Measurements from ENCODE around the gene PHF14. TPM values are rescaled to one million over a fixed set of nuclear protein-coding genes. Genes with fewer than 3 reads are reported as not detected.

Gene PHF14
- polyA plus RNA-seq, 4 donors, result 18.6 to 27.9 (median 25.1) TPM

DNA sequence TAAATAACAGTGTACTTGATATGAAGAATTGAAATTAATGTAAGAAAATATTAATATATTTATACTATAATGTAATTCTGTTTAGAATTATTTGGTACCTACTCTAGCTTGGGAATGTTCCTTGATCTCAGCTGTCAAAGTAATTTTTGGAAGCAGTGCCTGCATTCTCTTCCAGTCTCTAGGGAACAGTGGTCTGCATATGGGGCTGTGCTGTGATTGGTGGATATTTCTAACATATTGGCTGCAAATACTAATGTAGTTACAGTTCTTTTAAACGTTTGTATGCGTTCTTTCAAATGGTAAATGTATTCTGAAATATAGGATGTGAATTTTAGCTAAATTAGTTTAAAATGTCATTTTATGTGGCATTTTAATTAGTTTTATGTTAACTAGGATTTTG is 87.2 kb downstream of the PHF14 start:
- 69 to 90% (median 72%) methylated on average over 2 of the region's 2 CpGs for WGBS, 3 donors
- no peaks in the 10 kb centered on the region for H3K27me3 ChIP-seq (ENCODE audit: control insufficient read depth in 3 of 3, insufficient read depth in 3 of 3, low read length in 3 of 3)

DNA sequence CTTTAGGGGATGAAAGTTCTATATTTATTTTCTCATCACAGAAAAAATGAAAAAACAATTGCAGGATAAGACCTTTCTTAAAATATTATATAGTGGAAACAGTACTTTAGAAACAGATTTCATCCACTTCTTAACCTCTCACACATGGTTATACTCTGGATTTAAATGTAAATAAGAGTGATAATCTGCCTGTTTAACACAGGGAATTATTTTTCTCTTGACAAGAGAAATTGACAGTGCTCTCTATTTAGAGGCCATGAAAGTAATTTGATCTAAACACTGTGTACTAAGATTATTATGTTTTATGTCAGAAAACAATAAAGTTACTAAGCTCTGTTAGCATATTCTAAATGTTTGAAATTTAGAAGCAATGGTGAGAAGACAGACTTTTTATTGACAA is 88.4 kb downstream of the PHF14 start:
- Histone ChIP-seq H3K4me1 (ENCODE audit: control insufficient read depth in 3 of 3, insufficient read depth in 2 of 3, low read depth in 1 of 3, low read length in 2 of 3) (no peaks in the 10 kb centered on the region), H3K4me3 (ENCODE audit: low read depth in 1 of 3, low read length in 3 of 3) (no peak overlapping the region), H3K27me3 (ENCODE audit: control insufficient read depth in 3 of 3, insufficient read depth in 3 of 3, low read length in 3 of 3) (no peaks in the 10 kb centered on the region), H3K36me3 (ENCODE audit: control insufficient read depth in 3 of 3, insufficient read depth in 2 of 3, low read depth in 1 of 3, low read length in 3 of 3) (peaks cover 0 to 8% (median 2%) of the 10 kb centered on the region in 3 donors), H3K9me3 (ENCODE audit: control insufficient read depth in 2 of 2, insufficient read depth in 1 of 2, low read depth in 1 of 2, low read length in 1 of 2) (no peaks in the 10 kb centered on the region), H3K27ac (ENCODE audit: low read depth in 1 of 3, low read length in 2 of 3) (no peak overlapping the region)
- DNase-seq (no peak), FAIRE-seq (no peak)

More for the DNA sequence above, 87.2 kb downstream of the PHF14 start:
- no peaks in the 10 kb centered on the region for H3K4me1 ChIP-seq (ENCODE audit: control insufficient read depth in 3 of 3, insufficient read depth in 2 of 3, low read depth in 1 of 3, low read length in 2 of 3)
- H3K27ac ChIP-seq (ENCODE audit: low read depth in 1 of 3, low read length in 2 of 3), result no peak overlapping the region
- no peaks in the 10 kb centered on the region for H3K9me3 ChIP-seq (ENCODE audit: control insufficient read depth in 2 of 2, insufficient read depth in 1 of 2, low read depth in 1 of 2, low read length in 1 of 2)
- H3K36me3 ChIP-seq (ENCODE audit: control insufficient read depth in 3 of 3, insufficient read depth in 2 of 3, low read depth in 1 of 3, low read length in 3 of 3), result peaks cover 0 to 6% (median 2%) of the 10 kb centered on the region in 3 donors
- FAIRE-seq, result no peak
- no peak overlapping the region for H3K4me3 ChIP-seq (ENCODE audit: low read depth in 1 of 3, low read length in 3 of 3)
- DNase-seq, result no peak

DNA sequence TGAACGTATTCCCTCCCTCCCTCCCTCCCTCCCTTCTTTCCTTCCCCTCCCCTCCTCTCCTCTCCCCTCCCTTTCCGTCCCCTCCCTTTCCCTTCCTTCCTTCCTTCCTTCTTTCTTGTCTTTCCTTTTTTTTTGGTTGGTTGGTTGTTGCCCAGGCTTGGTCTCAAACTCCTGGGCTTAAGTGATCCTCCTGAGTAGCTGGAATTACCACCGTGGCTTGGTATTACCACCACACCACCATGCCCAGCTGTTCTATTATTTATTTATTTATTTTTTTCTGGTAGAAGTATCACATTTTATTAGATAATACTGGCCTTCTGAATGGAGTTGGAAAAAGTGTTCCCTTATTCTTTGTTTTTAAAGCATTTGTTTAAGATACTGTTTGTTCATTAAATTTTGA is 95.9 kb downstream of the PHF14 start:
- 79 to 95% (median 89%) methylated on average over 3 of the region's 3 CpGs for WGBS, 3 donors
- Histone ChIP-seq H3K36me3 (ENCODE audit: control insufficient read depth in 3 of 3, insufficient read depth in 2 of 3, low read depth in 1 of 3, low read length in 3 of 3) (peaks cover 0 to 8% (median 0%) of the 10 kb centered on the region in 3 donors), H3K27ac (ENCODE audit: low read depth in 1 of 3, low read length in 2 of 3) (no peak overlapping the region), H3K27me3 (ENCODE audit: control insufficient read depth in 3 of 3, insufficient read depth in 3 of 3, low read length in 3 of 3) (no peaks in the 10 kb centered on the region), H3K4me1 (ENCODE audit: control insufficient read depth in 3 of 3, insufficient read depth in 2 of 3, low read depth in 1 of 3, low read length in 2 of 3) (no peaks in the 10 kb centered on the region), H3K9me3 (ENCODE audit: control insufficient read depth in 2 of 2, insufficient read depth in 1 of 2, low read depth in 1 of 2, low read length in 1 of 2) (no peaks in the 10 kb centered on the region), H3K4me3 (ENCODE audit: low read depth in 1 of 3, low read length in 3 of 3) (no peak overlapping the region)
- DNase-seq (no peak), FAIRE-seq (no peak)

DNA sequence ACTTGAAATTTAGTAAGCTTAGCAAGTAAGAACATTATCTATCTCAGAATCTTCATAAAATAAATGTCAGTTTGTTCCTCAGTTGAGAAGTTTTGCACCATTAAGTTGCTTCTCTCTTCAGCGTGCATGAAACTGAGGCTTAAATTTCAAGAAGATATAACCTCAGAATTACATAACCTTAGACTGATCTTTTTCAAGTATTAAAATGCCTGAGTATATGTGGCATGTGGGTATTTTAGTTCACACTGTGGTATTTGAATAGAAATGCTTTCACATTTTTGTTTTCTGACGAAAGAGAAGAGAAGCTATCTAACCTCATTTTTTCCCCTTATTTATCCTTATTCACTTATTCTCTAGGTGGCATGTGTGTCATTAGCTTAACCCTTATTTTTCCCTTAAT is 104.1 kb downstream of the PHF14 start:
- Histone ChIP-seq H3K4me1 (ENCODE audit: control insufficient read depth in 3 of 3, insufficient read depth in 2 of 3, low read depth in 1 of 3, low read length in 2 of 3) (no peaks in the 10 kb centered on the region), H3K36me3 (ENCODE audit: control insufficient read depth in 3 of 3, insufficient read depth in 2 of 3, low read depth in 1 of 3, low read length in 3 of 3) (peaks cover 0 to 10% (median 0%) of the 10 kb centered on the region in 3 donors), H3K4me3 (ENCODE audit: low read depth in 1 of 3, low read length in 3 of 3) (no peak overlapping the region), H3K27ac (ENCODE audit: low read depth in 1 of 3, low read length in 2 of 3) (no peak overlapping the region), H3K27me3 (ENCODE audit: control insufficient read depth in 3 of 3, insufficient read depth in 3 of 3, low read length in 3 of 3) (no peaks in the 10 kb centered on the region), H3K9me3 (ENCODE audit: control insufficient read depth in 2 of 2, insufficient read depth in 1 of 2, low read depth in 1 of 2, low read length in 1 of 2) (peaks cover 0 to 2% of the 10 kb centered on the region in 2 donors)
- DNase-seq (no peak), FAIRE-seq (no peak)
- 91 to 92% (median 91%) methylated on average over 2 of the region's 2 CpGs for WGBS, 3 donors

DNA sequence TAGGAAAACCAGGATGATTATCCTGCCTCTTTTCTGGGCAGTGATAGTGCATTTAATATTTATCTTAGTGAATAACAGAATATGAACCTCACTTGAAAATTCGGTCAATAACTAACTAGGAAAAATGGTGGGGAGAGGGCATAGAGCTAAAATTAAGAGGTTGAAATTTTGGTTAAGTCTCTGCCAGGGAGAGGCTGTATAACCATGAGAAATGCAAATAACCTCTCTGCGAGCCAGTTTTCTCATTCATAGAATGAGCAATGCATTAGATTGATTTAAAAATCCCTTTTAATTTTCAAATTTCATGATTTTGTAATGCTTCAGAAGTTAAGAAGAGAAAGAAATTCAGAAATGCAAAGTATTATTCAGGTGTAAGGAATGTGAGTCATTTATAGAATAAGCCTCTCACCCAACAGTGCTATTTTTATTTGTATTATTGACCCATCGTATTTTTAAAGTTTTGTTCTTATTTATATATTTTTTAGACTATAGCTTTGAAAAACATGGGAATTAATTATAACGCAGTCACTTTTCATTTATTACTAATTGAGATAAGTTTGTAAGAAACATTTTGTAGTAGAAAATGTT is 104.7 kb downstream of the PHF14 start:
- no peak for FAIRE-seq
- no peak overlapping the region for H3K4me3 ChIP-seq (ENCODE audit: low read depth in 1 of 3, low read length in 3 of 3)
- 91 to 93% (median 92%) methylated on average over 4 of the region's 4 CpGs for whole genome bisulfite sequencing, 3 donors

DNA sequence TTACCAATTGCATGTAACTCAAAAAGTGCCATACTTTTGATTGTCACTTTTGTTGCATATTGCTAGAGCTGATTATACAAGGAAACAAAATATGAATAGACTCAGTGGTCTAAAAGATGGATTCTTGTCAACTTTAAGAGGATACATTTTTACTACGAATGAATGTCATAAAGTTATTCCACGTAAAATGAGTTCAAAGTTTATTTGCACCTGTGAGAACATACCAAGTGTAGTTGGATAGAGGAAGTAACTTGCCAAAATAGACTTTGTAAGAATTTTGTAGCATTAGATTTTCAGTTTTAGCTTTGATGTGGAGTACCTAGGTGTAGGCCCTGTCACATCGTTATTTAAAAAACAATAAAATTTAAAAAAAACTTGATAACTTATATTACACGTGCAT is 106.2 kb downstream of the PHF14 start:
- H3K4me1 ChIP-seq (ENCODE audit: control insufficient read depth in 3 of 3, insufficient read depth in 2 of 3, low read depth in 1 of 3, low read length in 2 of 3), result no peaks in the 10 kb centered on the region
- H3K27ac ChIP-seq (ENCODE audit: low read depth in 1 of 3, low read length in 2 of 3), result no peak overlapping the region
- DNase-seq (peak; percentile 36 to 46), FAIRE-seq (peak; percentile 61)
- H3K4me3 ChIP-seq (ENCODE audit: low read depth in 1 of 3, low read length in 3 of 3), result no peak overlapping the region
- peaks cover 0 to 12% of the 10 kb centered on the region in 2 donors for H3K9me3 ChIP-seq (ENCODE audit: control insufficient read depth in 2 of 2, insufficient read depth in 1 of 2, low read depth in 1 of 2, low read length in 1 of 2)
- no peaks in the 10 kb centered on the region for H3K27me3 ChIP-seq (ENCODE audit: control insufficient read depth in 3 of 3, insufficient read depth in 3 of 3, low read length in 3 of 3)
- H3K36me3 ChIP-seq (ENCODE audit: control insufficient read depth in 3 of 3, insufficient read depth in 2 of 3, low read depth in 1 of 3, low read length in 3 of 3), result peaks cover 0 to 11% (median 0%) of the 10 kb centered on the region in 3 donors
- 24 to 73% (median 60%) methylated on average over 4 of the region's 4 CpGs for WGBS, 3 donors

More for the DNA sequence above, 104.7 kb downstream of the PHF14 start:
- H3K27me3 ChIP-seq (ENCODE audit: control insufficient read depth in 3 of 3, insufficient read depth in 3 of 3, low read length in 3 of 3), result no peaks in the 10 kb centered on the region
- no peaks in the 10 kb centered on the region for H3K4me1 ChIP-seq (ENCODE audit: control insufficient read depth in 3 of 3, insufficient read depth in 2 of 3, low read depth in 1 of 3, low read length in 2 of 3)
- H3K9me3 ChIP-seq (ENCODE audit: control insufficient read depth in 2 of 2, insufficient read depth in 1 of 2, low read depth in 1 of 2, low read length in 1 of 2), result peaks cover 0 to 7% of the 10 kb centered on the region in 2 donors
- DNase-seq, result no peak
- H3K27ac ChIP-seq (ENCODE audit: low read depth in 1 of 3, low read length in 2 of 3), result no peak overlapping the region
- peaks cover 0 to 13% (median 0%) of the 10 kb centered on the region in 3 donors for H3K36me3 ChIP-seq (ENCODE audit: control insufficient read depth in 3 of 3, insufficient read depth in 2 of 3, low read depth in 1 of 3, low read length in 3 of 3)

DNA sequence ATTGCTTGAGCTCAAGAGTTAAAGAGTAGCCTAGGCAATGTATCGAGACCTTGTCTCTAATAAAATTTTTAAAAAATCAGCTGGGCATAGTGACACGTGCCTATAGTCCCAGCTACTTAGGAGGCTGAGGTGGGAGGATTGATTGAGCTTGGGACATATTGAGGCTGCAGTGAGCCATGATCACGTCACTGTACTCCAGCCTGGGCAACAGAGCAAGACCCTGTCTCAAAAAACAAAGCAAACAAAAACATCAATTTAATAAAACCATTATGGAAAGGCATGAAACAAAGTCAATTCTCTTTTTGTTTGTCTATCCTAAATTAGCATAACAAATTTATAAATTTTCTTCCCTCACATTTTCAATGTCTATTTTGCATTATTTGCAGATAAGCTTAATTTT is 108.4 kb downstream of the PHF14 start:
- H3K36me3 ChIP-seq (ENCODE audit: control insufficient read depth in 3 of 3, insufficient read depth in 2 of 3, low read depth in 1 of 3, low read length in 3 of 3), result peaks cover 0 to 7% (median 0%) of the 10 kb centered on the region in 3 donors
- no peak overlapping the region for H3K27ac ChIP-seq (ENCODE audit: low read depth in 1 of 3, low read length in 2 of 3)
- DNase-seq, result no peak
- no peak for FAIRE-seq
- WGBS, 3 donors, result 97 to 99% (median 98%) methylated on average over 3 of the region's 3 CpGs
- no peaks in the 10 kb centered on the region for H3K27me3 ChIP-seq (ENCODE audit: control insufficient read depth in 3 of 3, insufficient read depth in 3 of 3, low read length in 3 of 3)
- H3K4me1 ChIP-seq (ENCODE audit: control insufficient read depth in 3 of 3, insufficient read depth in 2 of 3, low read depth in 1 of 3, low read length in 2 of 3), result no peaks in the 10 kb centered on the region
- peaks cover 0 to 12% of the 10 kb centered on the region in 2 donors for H3K9me3 ChIP-seq (ENCODE audit: control insufficient read depth in 2 of 2, insufficient read depth in 1 of 2, low read depth in 1 of 2, low read length in 1 of 2)
- H3K4me3 ChIP-seq (ENCODE audit: low read depth in 1 of 3, low read length in 3 of 3), result no peak overlapping the region

DNA sequence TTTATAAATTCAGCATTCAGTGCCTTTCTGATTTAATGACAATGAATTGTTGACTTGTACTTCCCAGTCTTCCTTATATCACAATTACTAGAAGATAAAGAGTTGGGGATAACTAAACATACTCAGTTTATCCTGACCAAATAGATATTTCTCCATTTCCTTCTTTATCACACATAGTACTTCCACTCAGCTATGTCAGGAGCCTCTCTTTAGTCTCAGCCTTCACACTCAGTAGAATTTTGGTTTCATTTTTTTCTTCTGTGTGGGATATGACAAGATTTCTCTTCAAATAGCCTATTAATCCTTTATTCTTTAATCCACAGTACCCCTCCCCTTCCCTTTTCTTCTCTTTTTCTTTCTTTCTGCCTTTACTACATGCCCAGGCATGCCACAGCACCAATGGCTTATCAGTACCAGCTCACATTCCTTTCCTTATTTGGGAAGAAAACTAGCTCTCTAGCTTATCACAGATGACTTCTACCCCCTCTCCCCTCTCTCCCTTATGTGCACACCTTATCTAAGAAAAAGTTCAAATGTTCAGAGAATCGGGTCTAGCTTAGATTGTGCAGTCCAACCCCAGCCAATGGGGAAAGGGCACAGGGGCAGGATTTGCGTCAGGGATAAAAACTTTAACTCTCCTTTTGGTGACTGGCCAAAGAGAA is 109.0 kb downstream of the PHF14 start:
- H3K4me3 ChIP-seq (ENCODE audit: low read depth in 1 of 3, low read length in 3 of 3), result no peak overlapping the region
- no peak for FAIRE-seq
- DNase-seq, result no peak
- H3K27ac ChIP-seq (ENCODE audit: low read depth in 1 of 3, low read length in 2 of 3), result no peak overlapping the region
- no peaks in the 10 kb centered on the region for H3K27me3 ChIP-seq (ENCODE audit: control insufficient read depth in 3 of 3, insufficient read depth in 3 of 3, low read length in 3 of 3)
- peaks cover 0 to 12% of the 10 kb centered on the region in 2 donors for H3K9me3 ChIP-seq (ENCODE audit: control insufficient read depth in 2 of 2, insufficient read depth in 1 of 2, low read depth in 1 of 2, low read length in 1 of 2)
- H3K36me3 ChIP-seq (ENCODE audit: control insufficient read depth in 3 of 3, insufficient read depth in 2 of 3, low read depth in 1 of 3, low read length in 3 of 3), result peaks cover 0 to 7% (median 0%) of the 10 kb centered on the region in 3 donors
- WGBS, 3 donors, result 60 to 78% (median 70%) methylated on average over 2 of the region's 2 CpGs
- no peaks in the 10 kb centered on the region for H3K4me1 ChIP-seq (ENCODE audit: control insufficient read depth in 3 of 3, insufficient read depth in 2 of 3, low read depth in 1 of 3, low read length in 2 of 3)

Data from small intestine (tissue), 7 donors.